ENCODE results near the gene TTC17. TPM values are rescaled to one million over a fixed set of nuclear protein-coding genes. Genes with fewer than 3 reads are reported as not detected.
"Not testable (repeated sequence)": the region's sequence is repeated elsewhere in the genome, so short reads cannot be mapped to it uniquely, and the experiment has no call there.

The TTC17 gene
- total RNA-seq, 4 donors from 2014 or later = 65.8 to 280 (median 106) TPM

- Histone ChIP-seq H3K36me3 (peaks cover 90% of the 10 kb centered on the region), H3K9me3 (no peaks in the 10 kb centered on the region), H3K4me1 (no peaks in the 10 kb centered on the region), H3K4me3 (no peak overlapping the region), H3K27me3 (no peaks in the 10 kb centered on the region), H3K27ac (no peak overlapping the region)
- 89% methylated on average over 3 of the region's 3 CpGs for WGBS
- no peak for DNase-seq (ENCODE audit: low spot score in 2 of 2)
- no peak for TF ChIP-seq POLR2AphosphoS5 (IDR thresholded peaks at IDR 0.05)
- no peak for TF ChIP-seq EP300 (IDR thresholded peaks at IDR 0.05)
- no peak for TF ChIP-seq CTCF (IDR thresholded peaks at IDR 0.05)
- no peak for TF ChIP-seq POLR2A (IDR thresholded peaks at IDR 0.05)
These were observed 38.5 kb downstream of the TTC17 start for GRCh38 chr11:43397251-43397650.

- Histone ChIP-seq H3K4me1 (no peaks in the 10 kb centered on the region), H3K9me3 (no peaks in the 10 kb centered on the region), H3K27me3 (no peaks in the 10 kb centered on the region), H3K36me3 (peaks cover 76% of the 10 kb centered on the region), H3K27ac (no peak overlapping the region), H3K4me3 (no peak overlapping the region)
- 100% methylated on average over 2 of the region's 2 CpGs for WGBS
- DNase-seq (ENCODE audit: low spot score in 2 of 2) = no peak
- no peak for TF ChIP-seq POLR2A (IDR thresholded peaks at IDR 0.05)
- TF ChIP-seq POLR2AphosphoS5 (IDR thresholded peaks at IDR 0.05) = no peak
- no peak for TF ChIP-seq EP300 (IDR thresholded peaks at IDR 0.05)
- no peak for TF ChIP-seq CTCF (IDR thresholded peaks at IDR 0.05)
These were observed 41.4 kb downstream of the TTC17 start for GRCh38 chr11:43399983-43400630.

GRCh38 chr11:43401252-43401651, 42.5 kb downstream of the TTC17 start:
- no peak overlapping the region for H3K27ac ChIP-seq
- peaks cover 83% of the 10 kb centered on the region for H3K36me3 ChIP-seq
- H3K9me3 ChIP-seq = no peaks in the 10 kb centered on the region

GRCh38 chr11:43401811-43402210, 43.1 kb downstream of the TTC17 start:
- 97% methylated on average over 4 of the region's 4 CpGs for WGBS

More at GRCh38 chr11:43401252-43401651, 42.5 kb downstream of the TTC17 start:
- Histone ChIP-seq H3K4me1 (no peaks in the 10 kb centered on the region), H3K4me3 (no peak overlapping the region), H3K27me3 (no peaks in the 10 kb centered on the region)
- TF ChIP-seq EP300 (IDR thresholded peaks at IDR 0.05) (no peak), CTCF (IDR thresholded peaks at IDR 0.05) (no peak), POLR2A (IDR thresholded peaks at IDR 0.05) (no peak), POLR2AphosphoS5 (IDR thresholded peaks at IDR 0.05) (no peak)
- 98% methylated on average over 6 of the region's 6 CpGs for WGBS
- no peak for DNase-seq (ENCODE audit: low spot score in 2 of 2)

GRCh38 chr11:43403357-43404231, 44.9 kb downstream of the TTC17 start:
- 94% methylated on average over 8 of the region's 8 CpGs for WGBS
- no peak overlapping the region for H3K27ac ChIP-seq
- no peaks in the 10 kb centered on the region for H3K4me1 ChIP-seq
- no peaks in the 10 kb centered on the region for H3K9me3 ChIP-seq
- peaks cover 81% of the 10 kb centered on the region for H3K36me3 ChIP-seq
- no peak overlapping the region for H3K4me3 ChIP-seq
- no peak for TF ChIP-seq CTCF (IDR thresholded peaks at IDR 0.05)
- TF ChIP-seq POLR2A (IDR thresholded peaks at IDR 0.05) = no peak
- TF ChIP-seq EP300 (IDR thresholded peaks at IDR 0.05) = no peak
- no peak for TF ChIP-seq POLR2AphosphoS5 (IDR thresholded peaks at IDR 0.05)
- no peaks in the 10 kb centered on the region for H3K27me3 ChIP-seq
- DNase-seq (ENCODE audit: low spot score in 2 of 2) = no peak

More at GRCh38 chr11:43401811-43402210, 43.1 kb downstream of the TTC17 start:
- H3K36me3 ChIP-seq = peaks cover 83% of the 10 kb centered on the region
- not testable (repeated sequence) for H3K9me3 ChIP-seq; DNase-seq (ENCODE audit: low spot score in 2 of 2); H3K4me1 ChIP-seq; H3K27me3 ChIP-seq; H3K27ac ChIP-seq; H3K4me3 ChIP-seq
